ENCODE measurements around the gene ERICH2.
"Not testable (repeated sequence)": the region's sequence is repeated elsewhere in the genome, so short reads cannot be mapped to it uniquely, and the experiment has no call there.

Gene ERICH2

GRCh38 chr2:170770008-170770605, at the start of gene ERICH2:
Gene ERICH2 (plus strand): TSS chr2:170770378. CDS start chr2:170770682, 304 bp downstream.
- no peak for DNase-seq

- DNase-seq, result no peak
Measured at GRCh38 chr2:170721678-170722077, 48.5 kb upstream of the ERICH2 start.

GRCh38 chr2:170722301-170722700, 47.9 kb upstream of the ERICH2 start:
- no peak for DNase-seq

- DNase-seq, result no peak
Measured at GRCh38 chr2:170723446-170723958, 46.7 kb upstream of the ERICH2 start.

- DNase-seq, result no peak
Measured at GRCh38 chr2:170733798-170734600, 36.2 kb upstream of the ERICH2 start.

- DNase-seq, result not testable (repeated sequence)
Measured at GRCh38 chr2:170734601-170735000, 35.6 kb upstream of the ERICH2 start.

GRCh38 chr2:170736628-170737027, 33.5 kb upstream of the ERICH2 start:
- no peak for DNase-seq

GRCh38 chr2:170737406-170737805, 32.8 kb upstream of the ERICH2 start:
- no peak for DNase-seq

GRCh38 chr2:170737821-170738220, 32.4 kb upstream of the ERICH2 start:
- no peak for DNase-seq

GRCh38 chr2:170739048-170739447, 31.1 kb upstream of the ERICH2 start:
- DNase-seq, result no peak

- DNase-seq, result no peak
Measured at GRCh38 chr2:170739507-170740046, 30.6 kb upstream of the ERICH2 start.

- DNase-seq, result no peak
Measured at GRCh38 chr2:170740660-170741059, 29.5 kb upstream of the ERICH2 start.

- DNase-seq, result no peak
Measured at GRCh38 chr2:170742000-170742399, 28.2 kb upstream of the ERICH2 start.

GRCh38 chr2:170742896-170743529, 27.2 kb upstream of the ERICH2 start:
- DNase-seq, result no peak

- no peak for DNase-seq
Measured at GRCh38 chr2:170743530-170744239, 26.5 kb upstream of the ERICH2 start.

GRCh38 chr2:170744248-170745002, 25.8 kb upstream of the ERICH2 start:
- no peak for DNase-seq

GRCh38 chr2:170745305-170745704, 24.9 kb upstream of the ERICH2 start:
- DNase-seq, result no peak

GRCh38 chr2:170747921-170748320, 22.3 kb upstream of the ERICH2 start:
- DNase-seq, result no peak

GRCh38 chr2:170751555-170751954, 18.6 kb upstream of the ERICH2 start:
- DNase-seq, result not testable (repeated sequence)

GRCh38 chr2:170761572-170761971, 8.6 kb upstream of the ERICH2 start:
- DNase-seq, result no peak

- no peak for DNase-seq
Measured at GRCh38 chr2:170762760-170763159, 7.4 kb upstream of the ERICH2 start.

- DNase-seq, result no peak
Measured at GRCh38 chr2:170763232-170763631, 6.9 kb upstream of the ERICH2 start.
